ENCODE results near the gene DHX57. TPM values are rescaled to one million over a fixed set of nuclear protein-coding genes. Genes with fewer than 3 reads are reported as not detected.

Gene DHX57
- total RNA-seq, 1 experiment from 2014 or later, result 27.5 TPM

DNA sequence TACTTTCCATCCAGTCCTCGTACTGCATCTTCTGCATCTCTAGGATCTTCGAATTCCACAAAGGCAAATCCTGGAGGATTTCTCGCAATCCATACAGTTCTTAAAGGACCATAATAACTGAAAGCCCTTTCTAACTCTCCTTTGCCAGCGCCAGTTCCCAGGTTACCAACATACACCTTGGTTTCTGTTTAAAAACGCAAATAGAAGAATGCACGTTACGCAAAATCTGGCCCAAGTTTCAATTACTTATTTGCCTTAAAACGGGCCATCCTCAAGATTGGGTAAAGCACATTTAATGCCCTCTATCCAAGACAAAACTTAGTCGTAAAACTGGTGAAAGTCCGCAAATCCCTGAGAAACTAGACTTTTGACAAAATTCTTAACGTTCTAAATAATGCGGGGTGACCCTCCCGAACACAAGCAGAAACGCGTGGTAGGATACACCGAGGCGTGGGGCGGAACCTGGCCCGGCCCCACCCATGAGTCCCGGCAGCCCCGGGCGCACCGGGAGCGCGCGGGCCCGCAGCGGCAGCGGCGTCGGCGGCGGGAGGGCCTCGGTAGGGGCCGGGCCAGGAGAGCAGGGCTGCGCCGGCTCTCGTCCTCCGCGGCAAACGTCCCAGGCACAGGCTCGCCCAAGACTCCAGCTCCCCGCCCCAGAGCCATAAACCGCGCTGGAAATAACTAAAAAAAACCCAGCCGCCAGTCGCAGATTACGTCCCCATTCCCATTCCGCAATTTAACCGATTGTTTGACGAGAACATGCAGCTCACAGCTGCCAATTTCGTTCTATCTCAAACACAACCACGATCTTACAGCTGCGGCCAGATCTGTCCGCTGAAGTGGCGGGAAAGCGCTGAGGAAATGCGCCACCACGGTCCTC, 125.5 kb downstream of the DHX57 start:
- Histone ChIP-seq H3K23me2 (ENCODE audit: insufficient read length, low read depth, low read length, poor library complexity, severe bottlenecking) (peaks cover 5% of the 10 kb centered on the region), H3K9ac (ENCODE audit: extremely low read depth, insufficient read length, low read length) (peak overlapping the region; percentile 99), H3K4me2 (ENCODE audit: insufficient read depth, insufficient read length, low read length) (peak overlapping the region; percentile 63), H3K4ac (ENCODE audit: low read depth, low read length) (no peak overlapping the region; the same call in 1 of the 2 replicates), H3K79me1 (ENCODE audit: insufficient read depth, low read depth, low read length, poor library complexity, severe bottlenecking) (no peaks in the 10 kb centered on the region), H2BK5ac (ENCODE audit: insufficient read length, low read length) (peak overlapping the region; percentile 93), H3K27me3 (ENCODE audit: insufficient read depth, low read length) (no peaks in the 10 kb centered on the region), H3K9me3 (ENCODE audit: control insufficient read depth, low read depth, low read length) (no peaks in the 10 kb centered on the region), H3K79me2 (ENCODE audit: insufficient read depth, low read length) (peaks cover 20% of the 10 kb centered on the region), H2BK12ac (ENCODE audit: insufficient read length, low read depth, low read length) (no peak overlapping the region), H2AK5ac (ENCODE audit: insufficient read length, low read length) (no peak overlapping the region), H2BK120ac (ENCODE audit: low read depth, low read length, poor library complexity, severe bottlenecking) (no peak overlapping the region), H4K91ac (ENCODE audit: insufficient read length, low read depth, low read length) (no peak overlapping the region), H4K8ac (replicated peaks; ENCODE audit: insufficient read length, low read depth, low read length) (peak overlapping the region; percentile 89), H3K23ac (ENCODE audit: insufficient read length, low read depth, low read length) (no peak overlapping the region), H3K4me1 (ENCODE audit: insufficient read depth, low read length) (no peaks in the 10 kb centered on the region), H4K20me1 (ENCODE audit: control insufficient read depth, insufficient read depth, insufficient read length) (no peaks in the 10 kb centered on the region), H3K27ac (ENCODE audit: insufficient read length, low read depth, low read length) (peak overlapping the region; percentile 76), H2BK15ac (ENCODE audit: low read depth, low read length) (no peak overlapping the region), H2AFZ (ENCODE audit: low read length) (no peak overlapping the region), H3K14ac (ENCODE audit: insufficient read depth, low read length) (peak overlapping the region; percentile 99), H3K18ac (ENCODE audit: insufficient read length, low read depth, low read length) (peak overlapping the region; percentile 96), H4K5ac (ENCODE audit: insufficient read length, low read depth, low read length) (peak overlapping the region; percentile 95), H2BK20ac (ENCODE audit: low read depth, low read length, poor library complexity, severe bottlenecking) (no peak overlapping the region), H3K56ac (ENCODE audit: insufficient read length, low read depth, low read length) (peak overlapping the region; percentile 82), H3T11ph (ENCODE audit: low read length) (no peak overlapping the region)
- Mint-ChIP-seq H3K9me3 (peaks cover 3 to 6% of the 10 kb centered on the region in 2 experiments; a peak in 4 of 5 replicates), H3K27ac (peak overlapping the region; percentile 99 to 100 (median 99)), H3K4me1 (peaks cover 40 to 44% of the 10 kb centered on the region in 2 experiments), H3K36me3 (ENCODE audit: insufficient read depth in 1 of 3, low read depth in 3 of 3) (peaks cover 54 to 60% (median 58%) of the 10 kb centered on the region in 3 experiments), H3K27me3 (ENCODE audit: low read depth) (peaks cover 5% of the 10 kb centered on the region), H3K4me3 (peak overlapping the region; percentile 100)
- TF ChIP-seq, protein P1, sequence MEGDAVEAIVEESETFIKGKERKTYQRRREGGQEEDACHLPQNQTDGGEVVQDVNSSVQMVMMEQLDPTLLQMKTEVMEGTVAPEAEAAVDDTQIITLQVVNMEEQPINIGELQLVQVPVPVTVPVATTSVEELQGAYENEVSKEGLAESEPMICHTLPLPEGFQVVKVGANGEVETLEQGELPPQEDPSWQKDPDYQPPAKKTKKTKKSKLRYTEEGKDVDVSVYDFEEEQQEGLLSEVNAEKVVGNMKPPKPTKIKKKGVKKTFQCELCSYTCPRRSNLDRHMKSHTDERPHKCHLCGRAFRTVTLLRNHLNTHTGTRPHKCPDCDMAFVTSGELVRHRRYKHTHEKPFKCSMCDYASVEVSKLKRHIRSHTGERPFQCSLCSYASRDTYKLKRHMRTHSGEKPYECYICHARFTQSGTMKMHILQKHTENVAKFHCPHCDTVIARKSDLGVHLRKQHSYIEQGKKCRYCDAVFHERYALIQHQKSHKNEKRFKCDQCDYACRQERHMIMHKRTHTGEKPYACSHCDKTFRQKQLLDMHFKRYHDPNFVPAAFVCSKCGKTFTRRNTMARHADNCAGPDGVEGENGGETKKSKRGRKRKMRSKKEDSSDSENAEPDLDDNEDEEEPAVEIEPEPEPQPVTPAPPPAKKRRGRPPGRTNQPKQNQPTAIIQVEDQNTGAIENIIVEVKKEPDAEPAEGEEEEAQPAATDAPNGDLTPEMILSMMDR (conservative IDR thresholded peaks at IDR 0.05), result no peak
- no CpG with 5 or more reads among the region's 59 CpGs for WGBS (ENCODE audit: extremely low coverage, insufficient read length, low lambda C conversion rate)
- DNase-seq, result no peak

Measured in H9 (cell line).